Esophagus (tissue), 2 donors: ENCODE results near the gene ITPKA. TPM values are rescaled to one million over a fixed set of nuclear protein-coding genes. Genes with fewer than 3 reads are reported as not detected.
"Not testable (repeated sequence)": the region's sequence is repeated elsewhere in the genome, so short reads cannot be mapped to it uniquely, and the experiment has no call there.

Experiments used
- H3K27ac ChIP-seq, 2 donors: one replicate each; pipeline ENCODE4 v1.5.1; 2013; ENCODE audit warnings: low read depth in 2 of 2, mild to moderate bottlenecking in 2 of 2, inconsistent platforms in 1 of 2, low read length in 1 of 2, moderate library complexity in 1 of 2
- H3K27me3 ChIP-seq, 2 donors: one replicate each; pipeline ENCODE4 v1.6.1; 2013; ENCODE audit warnings: low read length in 2 of 2, control low read depth in 1 of 2, mild to moderate bottlenecking in 1 of 2; ENCODE audit not compliant: insufficient read depth in 2 of 2, control insufficient read depth in 1 of 2
- H3K36me3 ChIP-seq, 2 donors: one replicate each; pipeline ENCODE4 v1.6.1; 2013; ENCODE audit warnings: low read length in 1 of 2; ENCODE audit not compliant: control insufficient read depth in 2 of 2, insufficient read depth in 2 of 2
- H3K4me1 ChIP-seq, 2 donors: one replicate each; pipeline ENCODE4 v1.6.1; 2013; ENCODE audit warnings: low read length in 1 of 2; ENCODE audit not compliant: control insufficient read depth in 2 of 2, insufficient read depth in 2 of 2
- H3K4me3 ChIP-seq, 2 donors: one replicate each; pipeline ENCODE4 v1.5.1; 2013; ENCODE audit warnings: low read length in 2 of 2, mild to moderate bottlenecking in 2 of 2, low read depth in 1 of 2, moderate library complexity in 1 of 2
- H3K9me3 ChIP-seq, 2 donors: one replicate each; pipeline ENCODE4 v1.6.1; 2013; ENCODE audit warnings: mild to moderate bottlenecking in 2 of 2, low read depth in 1 of 2, low read length in 1 of 2, moderate library complexity in 1 of 2; ENCODE audit not compliant: control insufficient read depth in 2 of 2, insufficient read depth in 1 of 2
- WGBS, 2 donors: extraction: QIAGEN DNeasy Blood & Tissue Kit; methylation state at CpG; one replicate each; pipeline ENCODE4 v1.1.7; 2013; 5-methylcytosine and 5-hydroxymethylcytosine counted together
- polyA plus RNA-seq, 2 donors: library from polyadenylated mRNA; stranded (reverse); fragments of 200-250 nt; gene quantifications; one replicate each; pipeline ENCODE4 v1.2.3, GENCODE V29; 2013
- donor health status: healthy with polysubstance abuse.
- donor health status: Bipolar disorder and iron deficiency.

The ITPKA gene
- polyA plus RNA-seq: under 1 TPM; 0.28 to 0.47 TPM

DNA sequence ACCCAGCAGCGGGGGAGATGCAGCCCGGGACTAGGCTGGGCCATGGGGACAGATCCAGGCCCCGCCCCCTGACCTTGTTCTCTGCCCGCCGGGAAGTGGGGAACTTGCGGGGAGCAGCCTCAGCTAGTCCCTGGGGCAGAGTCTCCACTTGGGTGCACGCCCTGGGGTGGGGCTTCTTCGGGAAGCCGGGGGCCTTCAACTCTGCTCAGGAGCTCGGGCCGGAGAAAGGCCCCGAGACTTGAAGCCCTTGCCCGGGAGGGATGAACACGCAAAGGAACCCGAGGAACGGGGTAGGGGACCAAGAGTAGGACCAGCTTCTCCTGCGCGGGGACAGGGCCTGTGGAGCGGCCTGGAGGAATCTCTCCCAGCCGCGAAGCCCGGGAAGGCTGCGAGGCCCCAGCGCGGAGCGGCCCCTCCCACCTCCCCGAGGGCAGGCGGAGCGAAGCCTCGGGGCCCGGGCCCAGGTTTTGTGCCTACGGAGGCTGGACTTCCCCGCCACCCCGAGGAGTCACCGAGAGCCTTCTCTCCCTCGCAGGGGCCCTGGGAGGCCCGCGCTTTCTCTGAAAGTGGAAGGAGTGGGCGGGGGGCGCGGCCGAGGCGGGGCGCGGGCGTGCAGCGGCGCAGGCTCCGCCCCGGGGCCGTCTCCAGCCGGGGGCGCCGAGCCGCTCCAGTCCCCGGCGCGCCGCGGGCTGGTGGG lies at the start of gene ITPKA:
Gene ITPKA (plus strand): TSS at position 670 of the 697 bp plus-strand sequence. CDS start 54 bp downstream, outside the sequence.
- no peaks in the 10 kb centered on the region for H3K9me3 ChIP-seq
- no peaks in the 10 kb centered on the region for H3K27me3 ChIP-seq
- peak within 1 kb of the TSS; percentile 41 to 68 for H3K4me3 ChIP-seq
- peaks cover 4 to 15% of the 10 kb centered on the region in 2 donors for H3K4me1 ChIP-seq
- H3K27ac ChIP-seq: peak within 1 kb of the TSS in 1 of 2 donors; percentile 66
- WGBS, 2 donors: 0 to 1% methylated on average over 41 to 60 of the region's 60 CpGs
- no peaks in the 10 kb centered on the region for H3K36me3 ChIP-seq

DNA sequence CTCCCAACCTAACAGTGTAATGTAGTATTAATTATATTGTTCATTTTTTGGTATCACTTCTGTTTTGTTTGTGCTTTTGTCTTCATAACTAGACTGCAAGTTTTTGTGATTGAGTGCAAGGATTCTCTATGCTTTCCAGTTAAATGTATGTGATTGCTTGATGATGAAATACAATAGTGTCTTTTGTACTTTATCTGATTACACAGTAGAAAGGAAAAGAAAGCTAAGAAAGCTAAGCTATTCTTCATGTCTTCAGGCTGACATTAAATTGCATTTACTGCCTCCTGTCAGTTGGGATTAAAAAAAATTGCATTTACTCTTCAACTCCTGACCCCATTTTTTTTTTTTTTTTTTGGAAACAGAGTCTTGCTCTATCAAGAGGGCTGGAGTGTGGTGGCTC lies 48.3 kb upstream of the ITPKA start:
- Histone ChIP-seq H3K27ac (no peak overlapping the region), H3K4me1 (no peaks in the 10 kb centered on the region), H3K36me3 (peaks cover 0 to 13% of the 10 kb centered on the region in 2 donors), H3K9me3 (no peaks in the 10 kb centered on the region), H3K27me3 (no peaks in the 10 kb centered on the region), H3K4me3 (no peak overlapping the region)

DNA sequence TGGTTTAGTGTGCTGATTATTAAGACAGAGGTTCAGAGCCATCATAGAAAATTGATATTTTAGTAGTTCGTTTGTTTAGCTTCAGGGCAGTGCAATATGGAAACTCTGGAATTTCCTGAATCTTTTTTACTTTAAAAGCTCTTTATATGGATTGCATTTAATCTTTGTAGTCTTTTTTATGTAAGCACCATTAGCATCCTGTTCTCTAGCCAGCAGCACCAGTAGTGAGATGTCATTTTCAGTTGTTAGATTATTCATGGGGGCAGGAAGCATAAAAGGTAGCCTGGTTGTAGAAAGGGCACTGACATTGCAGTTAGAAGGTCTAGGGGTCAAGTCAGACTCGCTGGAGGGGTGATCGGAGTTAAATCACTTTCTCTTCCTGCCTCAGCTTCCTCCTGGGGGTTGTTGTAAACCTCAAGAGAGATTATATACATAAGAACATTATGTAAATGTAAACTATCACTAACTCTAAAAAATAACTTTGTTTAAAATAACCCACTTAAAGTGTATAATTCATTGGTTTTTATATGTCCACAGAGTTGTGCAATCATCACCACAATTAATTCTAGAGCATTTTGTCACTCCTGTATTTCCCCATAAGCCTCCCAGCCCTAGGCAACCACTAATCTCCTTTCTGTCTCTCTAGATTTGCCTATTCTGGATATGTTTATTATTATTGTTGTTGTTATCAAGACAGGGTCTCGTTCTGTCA lies 31.4 kb upstream of the ITPKA start:
- WGBS, 2 donors: 76 to 81% methylated on average over 4 of the region's 4 CpGs
- Histone ChIP-seq H3K4me1 (no peaks in the 10 kb centered on the region), H3K4me3 (no peak overlapping the region), H3K9me3 (no peaks in the 10 kb centered on the region), H3K27me3 (no peaks in the 10 kb centered on the region), H3K27ac (no peak overlapping the region), H3K36me3 (peaks cover 9 to 17% of the 10 kb centered on the region in 2 donors)

- no peaks in the 10 kb centered on the region for H3K4me1 ChIP-seq
- WGBS, 2 donors: 91 to 92% methylated on average over 9 of the region's 9 CpGs
- no peak overlapping the region for H3K27ac ChIP-seq
- peaks cover 0 to 8% of the 10 kb centered on the region in 2 donors for H3K36me3 ChIP-seq
- no peak overlapping the region for H3K4me3 ChIP-seq
- H3K9me3 ChIP-seq: no peaks in the 10 kb centered on the region
- H3K27me3 ChIP-seq: no peaks in the 10 kb centered on the region
Measured at GRCh38 chr15:41464889-41465580, 28.6 kb upstream of the ITPKA start.

DNA sequence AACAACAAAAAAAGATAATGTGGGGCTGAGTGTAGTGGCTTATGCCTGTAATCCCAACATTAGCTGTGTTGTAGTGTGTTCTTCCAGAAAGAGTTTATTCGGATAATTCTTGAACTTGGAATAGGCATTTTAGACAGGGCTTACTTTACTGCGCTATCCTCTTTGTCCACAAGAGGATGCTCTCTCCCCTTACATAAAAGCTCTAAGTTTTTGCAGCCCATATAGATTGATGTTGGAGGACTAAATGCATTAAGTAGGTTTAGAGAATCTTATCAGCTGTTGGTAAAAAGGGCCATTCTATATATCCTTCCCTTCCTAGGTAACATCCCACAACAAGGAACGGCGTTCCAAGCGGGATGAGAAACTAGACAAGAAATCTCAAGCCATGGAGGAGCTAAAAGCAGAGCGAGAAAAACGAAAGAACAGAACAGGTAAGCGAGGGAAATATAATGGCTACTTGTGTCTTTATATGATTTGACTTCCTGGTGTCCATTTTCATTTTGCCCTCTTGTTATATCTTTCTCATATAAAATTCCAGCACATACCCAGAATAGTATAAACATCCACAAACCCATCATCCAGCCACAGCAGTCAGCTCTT lies 27.8 kb upstream of the ITPKA start:
- H3K9me3 ChIP-seq: no peaks in the 10 kb centered on the region
- no peaks in the 10 kb centered on the region for H3K4me1 ChIP-seq
- H3K36me3 ChIP-seq: peaks cover 0 to 12% of the 10 kb centered on the region in 2 donors
- no peaks in the 10 kb centered on the region for H3K27me3 ChIP-seq
- H3K4me3 ChIP-seq: no peak overlapping the region
- 85 to 86% methylated on average over 8 of the region's 8 CpGs for WGBS, 2 donors
- no peak overlapping the region for H3K27ac ChIP-seq

DNA sequence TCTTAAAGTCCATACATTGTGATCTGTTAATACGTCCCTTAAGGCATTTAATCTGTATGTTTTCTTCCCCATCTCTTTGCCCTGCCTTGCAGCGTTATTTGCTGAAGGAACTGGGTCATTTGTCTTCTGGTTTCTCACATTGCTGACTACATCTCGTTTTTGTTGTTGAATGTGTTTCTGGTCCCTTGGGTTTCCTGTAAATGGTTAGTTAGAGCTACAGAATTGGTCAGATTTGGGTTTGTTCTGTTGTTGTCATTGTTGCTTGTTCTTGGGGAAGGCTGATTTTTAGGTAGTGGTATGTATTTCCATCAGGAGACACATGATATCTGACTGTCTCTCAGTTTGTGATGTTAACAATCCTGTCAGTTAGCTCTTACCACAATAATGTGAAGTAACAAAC lies 27.0 kb upstream of the ITPKA start:
- Histone ChIP-seq H3K9me3 (no peaks in the 10 kb centered on the region), H3K27ac (no peak overlapping the region), H3K27me3 (no peaks in the 10 kb centered on the region), H3K4me3 (no peak overlapping the region), H3K36me3 (peaks cover 5 to 17% of the 10 kb centered on the region in 2 donors), H3K4me1 (no peaks in the 10 kb centered on the region)
- WGBS, 2 donors: 61 to 69% methylated on average over 3 of the region's 3 CpGs

DNA sequence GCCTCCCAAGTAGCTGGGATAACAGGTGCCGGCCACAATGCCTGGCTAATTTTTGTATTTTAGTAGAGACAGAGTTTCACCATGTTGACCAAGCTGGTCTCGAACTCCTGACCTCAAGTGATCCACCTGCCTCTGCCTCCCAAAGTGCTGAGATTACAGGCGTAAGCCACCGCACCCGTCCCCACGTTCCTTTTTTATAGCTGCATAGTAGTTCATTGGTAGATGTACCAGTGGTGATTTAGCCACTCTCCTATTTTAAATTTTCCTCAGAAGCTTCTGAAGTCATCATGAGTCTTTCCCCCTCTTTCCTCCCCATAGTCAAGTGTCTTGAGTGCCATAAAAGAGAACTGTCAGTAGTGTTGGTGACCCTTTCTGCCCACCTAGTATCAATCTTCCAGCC lies 24.0 kb upstream of the ITPKA start:
- H3K27ac ChIP-seq, H3K9me3 ChIP-seq, H3K4me1 ChIP-seq, H3K4me3 ChIP-seq, H3K27me3 ChIP-seq: not testable (repeated sequence)
- 95 to 99% methylated on average over 6 of the region's 6 CpGs for WGBS, 2 donors
- H3K36me3 ChIP-seq: peaks cover 6 to 24% of the 10 kb centered on the region in 2 donors

DNA sequence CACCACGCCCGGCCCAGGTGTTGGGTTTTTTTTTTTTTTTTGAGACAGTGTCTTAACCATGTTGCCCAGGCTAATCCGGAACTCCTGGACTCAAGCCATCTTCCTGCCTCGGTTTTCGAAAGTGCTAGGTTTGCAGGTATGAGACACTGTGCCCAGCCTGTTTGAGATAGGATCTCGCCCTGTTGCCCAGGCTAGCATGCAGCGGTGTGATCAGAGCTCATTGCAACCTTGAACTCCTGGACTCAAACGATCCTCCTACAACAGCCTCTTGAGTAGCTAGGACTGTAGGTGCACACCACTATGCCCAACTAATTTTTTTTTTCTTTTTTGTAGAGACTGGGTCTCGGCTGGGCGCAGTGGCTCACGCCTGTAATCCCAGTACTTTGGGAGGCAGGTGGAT lies 20.3 kb upstream of the ITPKA start:
- 83 to 92% methylated on average over 9 to 11 of the region's 11 CpGs for WGBS, 2 donors
- Histone ChIP-seq H3K27me3 (no peaks in the 10 kb centered on the region), H3K36me3 (peaks cover 27 to 33% of the 10 kb centered on the region in 2 donors), H3K4me3 (no peak overlapping the region), H3K27ac (no peak overlapping the region), H3K4me1 (no peaks in the 10 kb centered on the region), H3K9me3 (no peaks in the 10 kb centered on the region)

GRCh38 chr15:41474436-41474835 lies 19.2 kb upstream of the ITPKA start:
- 80 to 90% methylated on average over 8 of the region's 8 CpGs for WGBS, 2 donors
- H3K27me3 ChIP-seq: no peaks in the 10 kb centered on the region
- H3K4me3 ChIP-seq: no peak overlapping the region
- H3K36me3 ChIP-seq: peaks cover 33 to 37% of the 10 kb centered on the region in 2 donors
- no peaks in the 10 kb centered on the region for H3K4me1 ChIP-seq
- H3K9me3 ChIP-seq: no peaks in the 10 kb centered on the region
- no peak overlapping the region for H3K27ac ChIP-seq
